HepG2 (cell line): ENCODE results near the gene NTMT1. TPM values are rescaled to one million over a fixed set of nuclear protein-coding genes. Genes with fewer than 3 reads are reported as not detected.

Experiments
- AGO2 ChIP-seq: fragments of 200-400 bp; formaldehyde crosslinking; optimal IDR thresholded peaks from 2 replicates; pipeline ENCODE3; 2017; ENCODE audit warnings: mild to moderate bottlenecking, low read depth, low read length, moderate library complexity
- EED ChIP-seq: sonication (generic); formaldehyde crosslinking; IDR thresholded peaks from 2 replicates; pipeline ENCODE4 v1.5.0; 2020; ENCODE audit warnings: mild to moderate bottlenecking, missing genetic modification reagents
- ELK4 ChIP-seq: sonication (generic); formaldehyde crosslinking; IDR thresholded peaks from 2 replicates; pipeline ENCODE4 v1.9.0; 2021; ENCODE audit warnings: missing genetic modification reagents, borderline replicate concordance
- FOXP4 ChIP-seq: sonication (generic); formaldehyde crosslinking; IDR thresholded peaks from 2 replicates; pipeline ENCODE4 v1.4.0; 2020; ENCODE audit warnings: missing genetic modification reagents
- GABPB1 ChIP-seq: IDR thresholded peaks from 2 replicates; pipeline ENCODE4 v1.6.1; 2016; ENCODE audit warnings: mild to moderate bottlenecking, missing genetic modification reagents, moderate library complexity, missing compliant biosample characterization
- GATAD2A ChIP-seq: IDR thresholded peaks from 2 replicates; pipeline ENCODE4 v1.6.1; 2016
- GZF1 ChIP-seq: sonication (generic); formaldehyde crosslinking; IDR thresholded peaks from 2 replicates; pipeline ENCODE4 v1.5.1; 2020; ENCODE audit warnings: mild to moderate bottlenecking, missing genetic modification reagents
- IRF9 ChIP-seq: sonication (generic); formaldehyde crosslinking; IDR thresholded peaks from 2 replicates; pipeline ENCODE4 v1.8.0; 2022; ENCODE audit warnings: missing genetic modification reagents, mild to moderate bottlenecking, borderline replicate concordance
- NFYC ChIP-seq: IDR thresholded peaks from 2 replicates; pipeline ENCODE4 v1.6.1; 2016; ENCODE audit warnings: missing genetic modification reagents, missing compliant biosample characterization
- PCBP1 ChIP-seq: fragments of 200-400 bp; formaldehyde crosslinking; IDR thresholded peaks from 2 replicates; pipeline ENCODE4 v1.6.1; 2017; ENCODE audit warnings: mild to moderate bottlenecking, low read depth, low read length, borderline replicate concordance
- POGK ChIP-seq: sonication (generic); formaldehyde crosslinking; conservative IDR thresholded peaks from 2 replicates; pipeline ENCODE4 v1.8.0; 2022; ENCODE audit warnings: mild to moderate bottlenecking, moderate library complexity, missing genetic modification reagents
- SIX4 ChIP-seq: sonication (generic); formaldehyde crosslinking; IDR thresholded peaks from 2 replicates; pipeline ENCODE4 v1.4.0; 2020; ENCODE audit warnings: missing genetic modification reagents
- TIGD3 ChIP-seq: sonication (generic); formaldehyde crosslinking; IDR thresholded peaks from 2 replicates; pipeline ENCODE4 v1.5.1; 2020; ENCODE audit warnings: mild to moderate bottlenecking, missing genetic modification reagents, borderline replicate concordance
- YY1 ChIP-seq: IDR thresholded peaks from 2 replicates; pipeline ENCODE4 v1.6.1; 2011; ENCODE audit warnings: low read length, low read depth, moderate library complexity, mild to moderate bottlenecking; ENCODE audit not compliant: insufficient read depth, insufficient replicate concordance
- ZBTB1 ChIP-seq: sonication (generic); formaldehyde crosslinking; IDR thresholded peaks from 2 replicates; pipeline ENCODE4 v1.4.0; 2020; ENCODE audit warnings: missing genetic modification reagents, borderline replicate concordance
- ZBTB21 ChIP-seq: sonication (generic); formaldehyde crosslinking; IDR thresholded peaks from 2 replicates; pipeline ENCODE4 v1.4.0; 2020; ENCODE audit warnings: missing genetic modification reagents
- ZNF281 ChIP-seq: sonication (generic); formaldehyde crosslinking; IDR thresholded peaks from 2 replicates; pipeline ENCODE4 v1.4.0; 2020; ENCODE audit warnings: missing genetic modification reagents, borderline replicate concordance
- ZNF329 ChIP-seq: sonication (generic); formaldehyde crosslinking; IDR thresholded peaks from 2 replicates; pipeline ENCODE4 v1.9.0; 2021; ENCODE audit warnings: low read depth, mild to moderate bottlenecking, missing genetic modification reagents
- ZNF572 ChIP-seq: sonication (generic); formaldehyde crosslinking; IDR thresholded peaks from 2 replicates; pipeline ENCODE4 v1.5.1; 2020; ENCODE audit warnings: mild to moderate bottlenecking, missing genetic modification reagents
- ZNF790 ChIP-seq: sonication (generic); formaldehyde crosslinking; IDR thresholded peaks from 2 replicates; pipeline ENCODE4 v1.8.0; 2022; ENCODE audit warnings: missing genetic modification reagents, mild to moderate bottlenecking, borderline replicate concordance
- ZNF850 ChIP-seq: sonication (generic); formaldehyde crosslinking; conservative IDR thresholded peaks from 2 replicates; pipeline ENCODE4 v1.9.0; 2021; ENCODE audit warnings: mild to moderate bottlenecking, missing genetic modification reagents
- polyA plus RNA-seq, 8 experiments: library from polyadenylated mRNA; depleted of rRNA in 3 of 8; stranded (reverse) in 7 of 8; unstranded in 1 of 8; fragments of >200 nt; fragmentation: Illumina TruSeq in 4 of 8; extraction: Trizol in 4 of 8; gene quantifications; 2 replicates each; pipeline versions ENCODE4 v1.2.1 to v1.2.3, GENCODE V29; 2011 to 2016; ENCODE audit warnings: low read depth in 4 of 8, missing spikeins in 1 of 8, mixed read lengths in 1 of 8; ENCODE audit not compliant: insufficient read depth in 1 of 8
- total RNA-seq, 5 experiments: library from RNA; depleted of rRNA; stranded (reverse); fragments of >200 nt; fragmentation: Illumina TruSeq; extraction: Trizol; gene quantifications; 2 replicates each; pipeline ENCODE4 v1.2.3, GENCODE V29; 2016; ENCODE audit warnings: low read depth in 1 of 5

Gene NTMT1
- total and polyA plus RNA-seq, 2 of the 13 experiments (the other 11 are each of a cell fraction or from before 2014, with no cell fraction given): 49.1 to 53.8 TPM

GRCh38 chr9:129584136-129584535 lies 41.8 kb upstream of the NTMT1 start (continued):
- TF ChIP-seq IRF9 (no peak), YY1 (peak; percentile 38), ZNF329 (CRISPR knock-in tag) (no peak), FOXP4 (CRISPR knock-in tag) (no peak), ZBTB21 (CRISPR knock-in tag) (no peak), ZNF281 (no peak), AGO2 (no peak), GZF1 (no peak), SIX4 (CRISPR knock-in tag) (no peak), TIGD3 (CRISPR knock-in tag) (no peak), GATAD2A (CRISPR knock-in tag) (no peak), ZNF572 (no peak), POGK (CRISPR knock-in tag) (no peak), EED (CRISPR knock-in tag) (no peak), ZNF790 (no peak), PCBP1 (no peak), GABPB1 (CRISPR knock-in tag) (peak; percentile 54; the same call in 1 of the 2 replicates), ZNF850 (no peak), NFYC (peak; percentile 92), ELK4 (CRISPR knock-in tag) (no peak), ZBTB1 (CRISPR knock-in tag) (no peak)
